CD1c-positive myeloid dendritic cell (primary cell): ENCODE results near the gene TWNK.

Experiments
- DNase-seq: peaks from one replicate; pipeline ENCODE4 v3.0.0-alpha.2; 2016; ENCODE audit errors: extremely low spot score

The TWNK gene

DNA sequence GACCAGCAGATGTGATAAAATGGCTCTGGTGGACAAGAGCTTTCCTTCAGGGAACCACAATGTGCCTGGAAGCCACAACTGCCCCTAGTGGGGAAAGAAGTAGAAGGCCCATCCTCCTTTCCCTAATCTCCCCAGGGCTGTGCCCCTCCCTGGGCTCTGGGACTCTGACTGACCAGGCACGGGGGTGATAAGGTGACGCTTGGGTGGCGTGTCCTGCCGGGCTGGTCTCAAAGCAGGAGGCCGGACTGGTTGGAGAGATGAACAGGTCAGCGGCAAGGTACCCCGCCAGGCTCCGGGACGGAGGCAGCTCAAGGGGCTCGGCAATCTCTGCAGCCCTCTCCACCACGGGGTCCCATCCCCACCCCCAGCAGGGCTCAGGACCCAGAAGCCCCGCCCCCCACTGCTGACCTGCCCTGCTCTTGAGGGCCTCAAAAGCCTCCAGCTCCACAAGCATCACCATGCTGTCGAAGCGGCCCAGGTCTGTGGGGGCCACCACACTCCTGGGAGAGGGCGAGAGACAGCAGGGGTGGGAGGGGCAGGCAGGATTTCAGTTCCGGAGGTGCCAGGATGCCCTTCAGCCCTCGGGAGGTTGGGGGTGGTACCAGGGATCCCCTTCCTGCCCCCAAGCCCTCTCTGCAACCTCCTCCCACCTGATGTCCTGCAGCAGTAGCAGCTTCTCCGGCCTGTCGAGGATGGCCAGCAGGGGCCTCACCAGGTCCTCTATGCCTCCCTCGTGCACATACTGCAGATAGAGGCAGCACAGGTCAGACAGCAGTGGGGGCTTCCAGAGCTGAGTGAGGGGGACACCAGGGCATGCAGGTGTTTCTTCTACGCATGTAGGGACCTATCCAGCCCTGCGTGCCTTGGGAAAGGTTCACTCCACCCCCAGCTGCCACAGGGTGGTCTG is 24.4 kb downstream of the TWNK start:
- no peak for DNase-seq

GRCh38 chr10:101012525-101013364 is 25.4 kb downstream of the TWNK start:
- peak; percentile 78 for DNase-seq

GRCh38 chr10:101013365-101013825 is 26.1 kb downstream of the TWNK start:
- DNase-seq: no peak

- DNase-seq: peak; percentile 77
Measured at GRCh38 chr10:101014230-101014884, 27.0 kb downstream of the TWNK start.

- peak; percentile 65 for DNase-seq
Measured at GRCh38 chr10:101014966-101015581, 27.7 kb downstream of the TWNK start.

- DNase-seq: no peak
Measured at GRCh38 chr10:101015582-101015973, 28.2 kb downstream of the TWNK start.

DNA sequence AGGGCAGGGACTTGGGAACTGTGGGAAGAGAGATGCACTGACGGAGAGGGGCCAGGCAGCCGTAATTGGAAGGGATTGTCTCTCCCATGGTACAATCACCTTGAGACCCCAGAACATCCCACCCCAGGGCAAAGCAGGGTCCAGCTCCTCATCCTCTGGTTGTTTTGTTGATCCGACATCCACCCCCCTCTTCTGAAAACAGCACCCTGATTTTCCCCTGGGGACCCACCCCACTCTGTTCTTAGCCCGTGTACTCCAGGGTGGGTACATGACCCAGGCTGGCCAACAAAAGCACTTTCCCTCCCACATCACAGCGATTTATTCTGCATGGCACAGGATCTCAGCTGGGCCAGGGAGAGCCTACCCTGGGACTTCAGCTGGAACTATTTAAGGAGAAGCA is 29.5 kb downstream of the TWNK start:
- no peak for DNase-seq

GRCh38 chr10:101018118-101018599 is 30.8 kb downstream of the TWNK start:
- DNase-seq: peak; percentile 59

DNA sequence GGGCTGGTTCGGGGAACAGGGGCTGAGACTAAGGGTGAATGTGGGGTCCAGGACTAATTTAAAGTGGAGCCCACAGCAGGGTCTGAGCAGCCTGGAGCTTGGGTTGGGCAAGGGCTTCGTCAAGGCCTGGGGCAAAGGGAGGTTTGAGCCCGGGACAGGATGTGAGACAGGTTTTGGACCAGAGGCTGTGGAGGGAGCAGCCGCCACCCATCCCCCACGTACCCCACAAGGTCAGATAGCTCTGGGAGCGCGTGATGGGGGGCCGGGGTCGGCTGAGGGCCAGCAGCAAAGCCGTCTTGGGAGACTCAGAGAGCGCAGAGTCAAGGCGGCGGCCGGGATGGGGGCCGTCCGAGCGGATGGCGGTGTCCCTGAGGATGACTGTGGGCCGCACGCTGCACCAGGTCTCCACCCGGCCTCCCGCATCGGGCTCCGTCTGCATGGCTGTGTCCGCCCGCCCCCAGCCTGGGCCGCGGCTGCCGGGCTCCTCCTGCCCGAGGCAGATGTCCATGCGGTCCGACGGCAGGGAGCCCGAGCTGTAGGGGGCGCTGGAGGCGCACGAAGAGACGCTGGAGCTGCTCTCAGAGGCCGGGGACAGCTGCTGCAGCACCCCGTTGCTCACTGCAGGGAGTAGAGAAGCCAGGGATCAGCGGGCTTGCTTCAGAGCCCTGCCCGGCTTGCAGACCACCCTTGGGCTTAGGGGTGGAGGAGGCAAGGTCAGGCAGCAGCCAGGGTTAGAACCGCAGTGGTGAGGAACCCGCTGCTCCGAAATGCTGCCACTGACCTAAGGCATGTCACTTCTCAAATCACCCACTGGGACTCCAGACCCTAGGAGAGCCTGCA is 31.5 kb downstream of the TWNK start:
- peak; percentile 83 for DNase-seq

DNA sequence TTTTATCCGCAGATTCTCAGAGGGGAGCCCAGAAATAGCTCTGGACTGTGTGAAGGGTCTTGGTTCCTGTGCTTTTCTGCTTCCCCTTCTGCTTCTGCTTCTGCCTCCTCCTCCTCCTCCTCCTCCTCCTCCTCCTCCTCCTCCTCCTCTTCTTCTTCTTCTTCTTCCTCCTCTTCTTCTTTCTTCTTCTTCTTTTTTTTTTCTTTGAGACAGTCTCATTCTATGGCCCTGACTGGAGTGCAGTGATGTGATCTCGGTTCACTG is 32.0 kb downstream of the TWNK start:
- DNase-seq: peak; percentile 34

GRCh38 chr10:101020427-101021075 is 33.2 kb downstream of the TWNK start:
- no peak for DNase-seq

DNA sequence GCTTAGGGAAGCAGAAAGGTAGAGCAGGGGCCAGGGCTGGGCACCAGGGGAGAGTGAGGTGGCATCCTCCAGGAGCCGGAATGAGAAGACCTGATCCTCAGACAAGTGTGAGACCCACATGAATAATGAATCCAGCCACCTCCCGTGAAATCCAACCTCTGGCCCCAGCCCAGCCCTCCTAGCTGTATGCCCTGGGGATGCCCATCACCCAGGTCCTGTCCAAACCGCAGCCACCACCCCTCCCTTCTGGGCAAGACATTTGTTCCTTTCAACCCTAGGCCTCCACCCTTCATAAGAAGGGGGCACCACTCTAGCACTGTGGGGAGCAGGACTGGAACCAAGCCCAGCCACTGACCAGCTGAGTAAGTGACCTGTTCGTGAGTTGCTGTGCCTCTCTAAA is 33.9 kb downstream of the TWNK start:
- no peak for DNase-seq

GRCh38 chr10:101021692-101022251 is 34.4 kb downstream of the TWNK start:
- DNase-seq: no peak

- no peak for DNase-seq
Measured at GRCh38 chr10:101022967-101023705, 35.8 kb downstream of the TWNK start.

GRCh38 chr10:101027106-101027720 is 39.9 kb downstream of the TWNK start:
- DNase-seq: peak; percentile 29

- peak; percentile 64 for DNase-seq
Measured at GRCh38 chr10:101028446-101029337, 41.3 kb downstream of the TWNK start.

- DNase-seq: no peak
Measured at GRCh38 chr10:101029520-101030295, 42.4 kb downstream of the TWNK start.
